ENCODE data around the gene C1QTNF12.

The C1QTNF12 gene

GRCh38 chr1:1246577-1247340 lies at the start of gene C1QTNF12:
Gene C1QTNF12 (minus strand): TSS chr1:1246722. CDS start chr1:1246690, 32 bp downstream.
- no peak for DNase-seq (ENCODE audit: low spot score)

GRCh38 chr1:1295154-1295923 lies 48.8 kb upstream of the C1QTNF12 start:
- DNase-seq (ENCODE audit: low spot score): no peak

GRCh38 chr1:1294250-1294890 lies 47.8 kb upstream of the C1QTNF12 start:
- DNase-seq (ENCODE audit: low spot score): no peak

- no peak for DNase-seq (ENCODE audit: low spot score)
Observed at GRCh38 chr1:1293263-1294249, 47.0 kb upstream of the C1QTNF12 start.

GRCh38 chr1:1292851-1293250 lies 46.3 kb upstream of the C1QTNF12 start:
- DNase-seq (ENCODE audit: low spot score): no peak

- no peak for DNase-seq (ENCODE audit: low spot score)
Observed at GRCh38 chr1:1292442-1292779, 45.9 kb upstream of the C1QTNF12 start.

GRCh38 chr1:1291548-1292441 lies 45.3 kb upstream of the C1QTNF12 start:
- no peak for DNase-seq (ENCODE audit: low spot score)

GRCh38 chr1:1291023-1291528 lies 44.6 kb upstream of the C1QTNF12 start:
- DNase-seq (ENCODE audit: low spot score): no peak

GRCh38 chr1:1290238-1290731 lies 43.8 kb upstream of the C1QTNF12 start:
- no peak for DNase-seq (ENCODE audit: low spot score)

- DNase-seq (ENCODE audit: low spot score): no peak
Observed at GRCh38 chr1:1287288-1288110, 41.0 kb upstream of the C1QTNF12 start.

- no peak for DNase-seq (ENCODE audit: low spot score)
Observed at GRCh38 chr1:1286313-1287261, 40.1 kb upstream of the C1QTNF12 start.

- DNase-seq (ENCODE audit: low spot score): no peak
Observed at GRCh38 chr1:1285611-1286311, 39.2 kb upstream of the C1QTNF12 start.

- DNase-seq (ENCODE audit: low spot score): no peak
Observed at GRCh38 chr1:1285102-1285571, 38.6 kb upstream of the C1QTNF12 start.

- DNase-seq (ENCODE audit: low spot score): no peak
Observed at GRCh38 chr1:1284221-1285101, 37.9 kb upstream of the C1QTNF12 start.

GRCh38 chr1:1283821-1284220 lies 37.3 kb upstream of the C1QTNF12 start:
- no peak for DNase-seq (ENCODE audit: low spot score)

GRCh38 chr1:1282998-1283397 lies 36.5 kb upstream of the C1QTNF12 start:
- DNase-seq (ENCODE audit: low spot score): no peak
